CD4-positive, alpha-beta T cell treated with Interleukin-17A for 4 hours (primary cell): Measurements from ENCODE around the gene MED15.

Experiments used
- DNase-seq: peaks from one replicate; pipeline ENCODE4 v3.0.0-alpha.2; 2020; ENCODE audit warnings: mixed read lengths

The MED15 gene

GRCh38 chr22:20573176-20573832 lies 65.9 kb downstream of the MED15 start:
- no peak for DNase-seq

- DNase-seq, result no peak
Observed at GRCh38 chr22:20573833-20574615, 66.6 kb downstream of the MED15 start.

GRCh38 chr22:20574920-20575353 lies 67.5 kb downstream of the MED15 start:
- no peak for DNase-seq

GRCh38 chr22:20575724-20576444 lies 68.5 kb downstream of the MED15 start:
- no peak for DNase-seq

DNA sequence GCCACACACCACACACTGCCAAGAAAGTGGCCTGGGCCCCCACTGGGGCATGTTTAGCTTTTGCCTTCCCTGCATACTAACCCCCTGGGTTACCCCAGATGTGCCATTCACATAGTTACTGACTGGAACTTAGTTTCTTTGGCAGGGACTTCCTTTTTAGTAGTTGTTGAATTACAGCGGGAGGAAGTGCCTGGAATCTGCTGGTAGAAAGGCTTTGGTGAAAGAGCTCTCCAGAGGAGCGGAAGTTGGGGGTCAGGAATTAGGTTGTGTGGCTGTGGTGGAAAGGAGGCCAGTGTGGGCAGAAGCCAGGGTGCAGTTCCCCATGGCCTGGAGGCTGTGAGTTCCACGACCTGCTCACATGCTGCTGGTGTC lies 69.0 kb downstream of the MED15 start:
- no peak for DNase-seq

- no peak for DNase-seq
Observed at GRCh38 chr22:20577045-20577444, 69.6 kb downstream of the MED15 start.

GRCh38 chr22:20577549-20577975 lies 70.2 kb downstream of the MED15 start:
- peak; percentile 35 for DNase-seq

DNA sequence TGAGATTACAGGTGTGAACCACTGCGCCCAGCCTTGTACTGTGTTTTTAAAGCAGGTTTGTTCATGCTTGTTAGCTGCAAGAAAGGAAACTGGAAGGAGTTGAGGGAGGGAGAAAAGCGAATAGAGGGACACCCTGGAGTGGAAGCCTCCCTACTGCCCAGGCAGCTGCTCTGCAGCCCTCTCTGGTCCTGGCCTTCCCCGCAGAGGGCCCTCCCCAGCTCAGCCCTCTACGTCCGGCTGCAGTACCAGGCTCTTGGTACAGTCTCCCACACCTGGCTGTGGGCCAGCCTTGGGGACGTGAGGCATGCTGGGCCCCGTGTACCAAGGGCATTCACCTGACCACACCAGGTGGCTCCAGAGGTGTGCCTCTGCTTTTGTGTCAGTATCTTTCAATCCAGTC lies 70.8 kb downstream of the MED15 start:
- no peak for DNase-seq

DNA sequence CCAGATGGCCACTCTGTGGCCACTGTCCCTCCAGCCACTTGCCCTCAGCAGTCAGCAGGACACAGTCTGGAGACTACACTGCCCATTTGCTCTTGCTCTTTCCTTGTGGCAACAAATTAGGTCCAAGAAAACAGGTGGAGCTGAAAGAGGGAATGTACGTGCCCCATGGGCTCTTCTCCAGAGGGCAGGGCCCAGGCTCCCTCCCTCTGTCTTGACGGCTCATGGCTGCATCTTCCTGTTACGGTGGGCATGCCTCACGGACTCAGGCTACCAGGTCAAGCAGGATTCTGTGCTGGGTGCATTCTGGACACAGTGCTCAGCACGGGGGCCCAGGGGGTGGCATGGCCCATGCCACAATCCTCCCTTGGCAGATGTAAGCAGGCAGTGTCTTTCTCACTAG lies 71.3 kb downstream of the MED15 start:
- no peak for DNase-seq

- DNase-seq, result no peak
Observed at GRCh38 chr22:20579273-20580120, 72.1 kb downstream of the MED15 start.

DNA sequence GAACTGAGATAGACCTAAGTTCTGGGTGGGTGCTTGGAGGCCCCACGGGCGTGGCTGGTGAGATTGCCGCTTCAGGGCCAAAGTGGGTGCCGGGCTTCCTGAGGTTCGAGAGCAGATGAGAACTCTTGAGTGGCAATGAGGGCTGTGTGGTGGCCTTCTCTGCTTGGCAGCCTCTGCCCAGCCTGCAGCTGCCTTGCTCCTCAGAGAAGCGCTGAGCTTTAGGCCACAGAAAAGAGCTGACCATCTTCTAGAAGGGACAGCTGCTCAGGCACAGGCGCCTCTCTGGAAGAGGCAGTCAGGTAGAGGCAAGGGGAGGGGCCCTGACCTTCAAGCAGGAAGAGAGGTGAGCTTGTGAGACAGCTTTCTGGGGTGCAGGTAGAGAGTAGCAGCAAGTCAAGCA lies 72.8 kb downstream of the MED15 start:
- no peak for DNase-seq

DNA sequence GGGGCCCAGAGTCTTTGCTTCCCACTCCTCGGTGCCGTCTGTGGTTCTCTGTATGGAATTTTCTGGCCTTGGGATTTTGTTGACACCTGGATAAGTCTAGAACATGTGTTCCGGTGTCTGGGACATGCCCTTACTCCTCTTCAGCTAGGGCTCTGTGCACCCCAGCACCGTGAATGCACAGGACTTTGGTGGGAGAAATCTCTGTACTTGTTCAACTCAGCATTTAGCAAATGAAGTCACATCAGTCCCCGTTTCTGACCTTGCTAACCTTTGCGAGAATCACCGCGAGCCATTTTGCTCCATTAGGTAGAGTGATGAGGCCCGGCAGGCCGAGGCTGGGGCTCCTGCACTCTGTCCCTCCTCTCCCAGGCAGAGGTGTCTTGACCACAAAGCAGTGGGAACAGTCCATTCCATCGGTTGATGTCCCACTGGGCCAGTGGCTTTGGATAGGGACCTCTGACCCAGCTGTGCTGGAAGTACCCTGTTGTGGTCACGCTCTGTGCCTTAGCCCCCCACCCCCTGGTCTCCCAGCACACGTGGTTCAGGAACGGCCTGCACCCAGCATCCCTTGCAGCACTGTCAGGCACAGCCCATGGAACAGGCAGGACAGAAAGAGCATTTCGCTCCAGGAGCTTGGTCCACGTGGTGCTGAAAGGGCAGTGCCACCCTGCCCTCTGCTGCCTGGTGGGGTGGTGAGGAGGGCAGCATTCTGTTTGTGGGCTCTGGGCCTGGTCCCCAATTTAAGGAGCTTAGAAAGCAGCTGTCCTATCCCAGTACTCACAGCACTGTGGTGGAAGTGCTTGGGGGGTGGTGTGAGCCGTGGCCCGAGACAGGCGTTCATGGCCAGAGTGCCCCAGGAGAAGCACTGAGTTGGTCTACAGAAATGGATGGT lies 73.4 kb downstream of the MED15 start:
- DNase-seq, result no peak

- no peak for DNase-seq
Observed at GRCh38 chr22:20581503-20582170, 74.2 kb downstream of the MED15 start.

DNA sequence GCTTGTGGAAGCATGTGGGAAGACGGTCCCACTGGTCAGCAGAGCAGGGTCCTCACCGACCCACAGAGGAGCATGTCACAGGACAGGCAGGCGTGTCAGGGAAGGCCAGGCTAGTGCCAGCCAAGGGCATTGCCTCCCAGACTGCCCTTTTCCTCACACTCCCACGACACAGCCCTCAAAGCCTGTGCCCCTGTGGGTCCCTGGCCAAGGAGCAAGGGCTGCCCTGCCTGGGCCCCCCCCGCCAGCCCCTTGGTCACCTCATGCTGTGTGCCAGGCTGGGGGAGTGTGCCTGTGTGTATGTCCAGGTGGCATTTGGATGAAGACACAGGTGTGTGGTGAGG lies 74.7 kb downstream of the MED15 start:
- DNase-seq, result no peak

GRCh38 chr22:20582520-20583361 lies 75.3 kb downstream of the MED15 start:
- DNase-seq, result no peak

- no peak for DNase-seq
Observed at GRCh38 chr22:20583471-20583922, 76.1 kb downstream of the MED15 start.

- DNase-seq, result no peak
Observed at GRCh38 chr22:20584029-20584871, 76.8 kb downstream of the MED15 start.

DNA sequence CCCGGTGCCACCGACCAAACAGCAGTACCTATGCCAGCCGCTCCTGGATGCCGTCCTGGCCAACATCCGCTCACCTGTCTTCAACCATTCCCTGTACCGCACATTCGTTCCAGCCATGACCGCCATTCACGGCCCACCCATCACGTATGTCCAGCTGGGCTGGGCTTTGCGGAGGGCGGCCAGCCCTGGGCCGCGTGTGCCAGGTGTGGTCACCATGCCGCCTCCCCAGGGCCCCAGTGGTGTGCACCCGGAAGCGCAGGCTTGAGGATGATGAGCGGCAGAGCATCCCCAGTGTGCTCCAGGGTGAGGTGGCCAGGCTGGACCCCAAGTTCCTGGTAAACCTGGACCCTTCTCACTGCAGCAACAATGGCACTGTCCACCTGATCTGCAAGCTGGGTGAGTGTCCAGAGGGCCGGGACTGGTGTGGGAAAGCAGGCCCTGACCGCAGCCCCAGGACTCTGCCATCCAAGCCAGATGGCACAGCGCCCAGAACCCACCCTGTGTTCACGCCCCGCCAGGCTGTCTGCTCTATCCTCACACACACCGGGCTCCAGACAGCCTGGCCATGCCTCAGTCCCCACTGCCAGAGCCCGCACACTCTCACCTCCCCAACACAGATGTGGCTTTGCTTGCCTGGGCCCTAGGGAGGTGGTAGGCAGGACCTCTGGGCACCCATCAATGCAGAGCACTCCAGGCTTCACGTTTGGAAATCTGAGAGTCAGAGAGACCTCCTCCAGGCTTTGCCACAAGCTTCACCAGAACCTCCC lies 77.6 kb downstream of the MED15 start:
- no peak for DNase-seq
